Mesenchymal stem cell (in vitro differentiated cells and primary cell): Measurements from ENCODE around the gene ADGRA3.

ENCODE experiments used
- DNase-seq: peaks from one replicate; pipeline ENCODE4 v3.0.0-alpha.2; 2013
- H2AFZ ChIP-seq: one replicate; pipeline ENCODE4 v1.6.1; 2013; ENCODE audit warnings: low read depth, mild to moderate bottlenecking, control low read depth, inconsistent platforms, low read length, moderate library complexity
- H2AK5ac ChIP-seq: 2 replicates; pipeline ENCODE4 v1.6.1; 2013; ENCODE audit warnings: low read length, moderate library complexity, mild to moderate bottlenecking, inconsistent platforms; ENCODE audit not compliant: severe bottlenecking
- H2BK120ac ChIP-seq: one replicate; pipeline ENCODE4 v1.6.1; 2013; ENCODE audit warnings: low read depth, mild to moderate bottlenecking, inconsistent platforms, low read length, moderate library complexity
- H2BK12ac ChIP-seq, 2 experiments: one replicate each; pipeline ENCODE4 v1.6.1; 2013; ENCODE audit warnings: inconsistent platforms in 2 of 2, low read length in 2 of 2, mild to moderate bottlenecking in 2 of 2, moderate library complexity in 2 of 2, control low read depth in 1 of 2
- H2BK15ac ChIP-seq: one replicate; pipeline ENCODE4 v1.6.1; 2013; ENCODE audit warnings: mild to moderate bottlenecking, low read depth, inconsistent platforms; ENCODE audit not compliant: poor library complexity, severe bottlenecking
- H2BK5ac ChIP-seq: 2 replicates; pipeline ENCODE4 v1.6.1; 2013; ENCODE audit warnings: low read depth, mild to moderate bottlenecking, low read length, control low read depth, inconsistent platforms; ENCODE audit not compliant: poor library complexity, severe bottlenecking
- H3K14ac ChIP-seq, 2 experiments: one replicate each; pipeline ENCODE4 v1.6.1; 2013; ENCODE audit warnings: inconsistent platforms in 2 of 2, low read length in 2 of 2, control low read depth in 1 of 2, mild to moderate bottlenecking in 1 of 2, moderate library complexity in 1 of 2
- H3K18ac ChIP-seq, 2 experiments: one replicate each; pipeline ENCODE4 v1.6.1; 2013; ENCODE audit warnings: inconsistent platforms in 2 of 2, low read length in 2 of 2, control low read depth in 1 of 2, low read depth in 1 of 2, mild to moderate bottlenecking in 1 of 2
- H3K23ac ChIP-seq, 2 experiments: one replicate each; pipeline ENCODE4 v1.6.1; 2013; ENCODE audit warnings: inconsistent platforms in 2 of 2, low read length in 2 of 2, mild to moderate bottlenecking in 2 of 2, moderate library complexity in 2 of 2, control low read depth in 1 of 2
- H3K27ac ChIP-seq: 2 replicates; pipeline ENCODE4 v1.5.1; 2013; ENCODE audit warnings: mild to moderate bottlenecking, moderate library complexity, low read length, control low read depth, inconsistent platforms; ENCODE audit not compliant: poor library complexity, severe bottlenecking
- H3K27me3 ChIP-seq, 2 experiments: 2 replicates each; pipeline versions ENCODE4 v1.6.1 to v1.7.0; 2013; ENCODE audit warnings: low read length in 2 of 2, mild to moderate bottlenecking in 2 of 2, moderate library complexity in 2 of 2, control low read depth in 1 of 2, inconsistent platforms in 1 of 2; ENCODE audit not compliant: control insufficient read depth in 1 of 2, insufficient read depth in 1 of 2
- H3K36me3 ChIP-seq, 2 experiments: 2 replicates each; pipeline versions ENCODE4 v1.6.1 to v1.7.0; 2013; ENCODE audit warnings: low read length in 2 of 2, control low read depth in 1 of 2, inconsistent platforms in 1 of 2, low read depth in 1 of 2, mild to moderate bottlenecking in 1 of 2; ENCODE audit not compliant: insufficient read depth in 2 of 2, control insufficient read depth in 1 of 2
- H3K4ac ChIP-seq, 2 experiments: one replicate each; pipeline ENCODE4 v1.6.1; 2013; ENCODE audit warnings: inconsistent platforms in 2 of 2, low read length in 2 of 2, mild to moderate bottlenecking in 2 of 2, moderate library complexity in 2 of 2, control low read depth in 1 of 2, low read depth in 1 of 2
- H3K4me1 ChIP-seq: 2 replicates; pipeline ENCODE4 v1.6.1; 2013; ENCODE audit warnings: low read depth, low read length, control low read depth; ENCODE audit not compliant: control insufficient read depth, insufficient read depth
- H3K4me2 ChIP-seq: 2 replicates; pipeline ENCODE4 v1.6.1; 2013; ENCODE audit warnings: low read length, mild to moderate bottlenecking, inconsistent platforms; ENCODE audit not compliant: poor library complexity, severe bottlenecking
- H3K4me3 ChIP-seq, 2 experiments: 2 replicates each; pipeline versions ENCODE4 v1.5.1 to v1.7.0; 2013; ENCODE audit warnings: low read length in 2 of 2, mild to moderate bottlenecking in 2 of 2, control low read depth in 1 of 2, low read depth in 1 of 2; ENCODE audit not compliant: insufficient read depth in 1 of 2
- H3K79me1 ChIP-seq: replicated peaks from 2 replicates; pipeline ENCODE4 v1.6.1; 2013; ENCODE audit warnings: mild to moderate bottlenecking, control low read depth, low read length, inconsistent platforms; ENCODE audit not compliant: poor library complexity, severe bottlenecking
- H3K9ac ChIP-seq: 2 replicates; pipeline ENCODE4 v1.7.0; 2013; ENCODE audit warnings: mild to moderate bottlenecking, low read length, moderate library complexity
- H3K9me3 ChIP-seq: 2 replicates; pipeline ENCODE4 v1.7.0; 2013; ENCODE audit warnings: mild to moderate bottlenecking, low read length; ENCODE audit not compliant: control insufficient read depth
- H4K8ac ChIP-seq: one replicate; pipeline ENCODE4 v1.6.1; 2013; ENCODE audit warnings: inconsistent platforms, mild to moderate bottlenecking, low read length, moderate library complexity
- H4K91ac ChIP-seq: one replicate; pipeline ENCODE4 v1.6.1; 2013; ENCODE audit warnings: mild to moderate bottlenecking, low read length, inconsistent platforms
- WGBS: methylation state at CpG from one replicate; pipeline ENCODE4 v1.1.7; 2013; ENCODE audit warnings: mixed read lengths; 5-methylcytosine and 5-hydroxymethylcytosine counted together

Gene ADGRA3

GRCh38 chr4:22522206-22522605 is 6.3 kb upstream of the ADGRA3 start:
- Histone ChIP-seq H3K36me3 (no peaks in the 10 kb centered on the region), H3K4me3 (no peak overlapping the region), H2BK5ac (no peak overlapping the region), H4K8ac (no peak overlapping the region), H2BK120ac (no peak overlapping the region), H3K79me1 (no peaks in the 10 kb centered on the region), H4K91ac (no peak overlapping the region), H2BK15ac (no peak overlapping the region), H3K27ac (no peak overlapping the region), H3K9me3 (no peaks in the 10 kb centered on the region), H3K14ac (no peak overlapping the region), H2AFZ (no peak overlapping the region), H2AK5ac (no peak overlapping the region), H3K4me2 (no peak overlapping the region), H3K23ac (no peak overlapping the region), H3K18ac (no peak overlapping the region), H3K4ac (no peak overlapping the region), H2BK12ac (no peak overlapping the region), H3K27me3 (no peaks in the 10 kb centered on the region), H3K9ac (no peak overlapping the region), H3K4me1 (no peaks in the 10 kb centered on the region)
- 90% methylated on average over 2 of the region's 2 CpGs for WGBS
- no peak for DNase-seq

- no peak overlapping the region for H4K8ac ChIP-seq
- H3K27ac ChIP-seq: no peak overlapping the region
- no peak overlapping the region for H2BK5ac ChIP-seq
- no peak overlapping the region for H4K91ac ChIP-seq
- H3K9ac ChIP-seq: no peak overlapping the region
- no peaks in the 10 kb centered on the region for H3K79me1 ChIP-seq
- H3K36me3 ChIP-seq: no peaks in the 10 kb centered on the region
- DNase-seq: no peak
- no peaks in the 10 kb centered on the region for H3K27me3 ChIP-seq
- no peaks in the 10 kb centered on the region for H3K4me1 ChIP-seq
- no peak overlapping the region for H2AK5ac ChIP-seq
- no peak overlapping the region for H3K23ac ChIP-seq
- H3K9me3 ChIP-seq: no peaks in the 10 kb centered on the region
- no peak overlapping the region for H3K4ac ChIP-seq
- no peak overlapping the region for H2AFZ ChIP-seq
- no peak overlapping the region for H3K4me2 ChIP-seq
- H3K4me3 ChIP-seq: no peak overlapping the region
- H2BK15ac ChIP-seq: no peak overlapping the region
- no peak overlapping the region for H2BK120ac ChIP-seq
- no peak overlapping the region for H3K18ac ChIP-seq
- no peak overlapping the region for H2BK12ac ChIP-seq
- no peak overlapping the region for H3K14ac ChIP-seq
These were observed 5.4 kb upstream of the ADGRA3 start for GRCh38 chr4:22521240-22521639.

- Histone ChIP-seq H4K8ac (peak overlapping the region; percentile 49), H3K4ac (peak overlapping the region; percentile 13 to 63)
These were observed 550 bp downstream of the ADGRA3 start for GRCh38 chr4:22515145-22515887.

GRCh38 chr4:22514481-22514880 is 1.4 kb downstream of the ADGRA3 start:
- WGBS: 3% methylated on average over 8 of the region's 8 CpGs
- peak overlapping the region; percentile 88 for H3K9ac ChIP-seq
- no peaks in the 10 kb centered on the region for H3K27me3 ChIP-seq
- H4K8ac ChIP-seq: no peak overlapping the region
- H2BK120ac ChIP-seq: no peak overlapping the region
- peak overlapping the region; percentile 99 for H3K4me2 ChIP-seq
- H3K9me3 ChIP-seq: no peaks in the 10 kb centered on the region
- no peak overlapping the region for H3K4ac ChIP-seq
- peak overlapping the region; percentile 44 for H3K27ac ChIP-seq
- peak; percentile 49 for DNase-seq
- no peak overlapping the region for H2BK15ac ChIP-seq
- peak overlapping the region in 1 of 2 experiments; percentile 69 for H3K23ac ChIP-seq
- no peak overlapping the region for H2BK5ac ChIP-seq
- H2AFZ ChIP-seq: no peak overlapping the region
- H2AK5ac ChIP-seq: no peak overlapping the region
- H3K79me1 ChIP-seq: peaks cover 17% of the 10 kb centered on the region
- H3K4me1 ChIP-seq: peaks cover 2% of the 10 kb centered on the region
- H3K18ac ChIP-seq: no peak overlapping the region
- no peak overlapping the region for H4K91ac ChIP-seq
- H3K14ac ChIP-seq: no peak overlapping the region
- no peaks in the 10 kb centered on the region for H3K36me3 ChIP-seq
- H3K4me3 ChIP-seq: peak overlapping the region in 1 of 2 experiments; percentile 88
- no peak overlapping the region for H2BK12ac ChIP-seq

More at GRCh38 chr4:22515145-22515887, 550 bp downstream of the ADGRA3 start:
- Histone ChIP-seq H2AFZ (peak overlapping the region; percentile 98), H2BK12ac (peak overlapping the region in 1 of 2 experiments; percentile 74), H3K9ac (peak overlapping the region; percentile 88), H3K27me3 (no peaks in the 10 kb centered on the region), H3K36me3 (no peaks in the 10 kb centered on the region), H3K18ac (peak overlapping the region; percentile 26 to 93), H3K4me2 (peak overlapping the region; percentile 99), H2BK120ac (no peak overlapping the region), H2BK15ac (no peak overlapping the region), H3K4me1 (peaks cover 2% of the 10 kb centered on the region), H2AK5ac (no peak overlapping the region), H3K4me3 (peak overlapping the region; percentile 67 to 88), H4K91ac (peak overlapping the region; percentile 35), H3K9me3 (no peaks in the 10 kb centered on the region), H2BK5ac (peak overlapping the region; percentile 83), H3K27ac (peak overlapping the region; percentile 24), H3K79me1 (peaks cover 13% of the 10 kb centered on the region), H3K14ac (peak overlapping the region in 1 of 2 experiments; percentile 84), H3K23ac (peak overlapping the region in 1 of 2 experiments; percentile 96)
- under 1% methylated on average over 44 of the region's 80 CpGs for WGBS
- DNase-seq: peak; percentile 79
